K562 (cell line): ENCODE measurements around the gene PPP1R3C. TPM values are rescaled to one million over a fixed set of nuclear protein-coding genes. Genes with fewer than 3 reads are reported as not detected.

ENCODE experiments used
- ARNT ChIP-seq, 2 experiments: fragments of 450-650 bp; IDR thresholded peaks; 2 replicates each; pipeline ENCODE4 v1.6.1; 2016; ENCODE audit warnings: mild to moderate bottlenecking in 1 of 2
- BMI1 ChIP-seq: fragments of 150-350 bp; IDR thresholded peaks from 2 replicates; pipeline ENCODE4 v1.6.1; 2014; ENCODE audit warnings: low read length
- CBX2 ChIP-seq: fragments of 200-600 bp; sonication (generic); IDR thresholded peaks from one replicate; pipeline ENCODE4 v1.6.1; 2012; ENCODE audit warnings: mild to moderate bottlenecking, low read length, inconsistent platforms; ENCODE audit not compliant: insufficient read depth, poor library complexity, severe bottlenecking
- DACH1 ChIP-seq: fragments of 450-650 bp; IDR thresholded peaks from 2 replicates; pipeline ENCODE4 v1.6.1; 2018; ENCODE audit not compliant: partially characterized antibody
- E2F4 ChIP-seq: sonication (generic); formaldehyde crosslinking; IDR thresholded peaks from 2 replicates; pipeline ENCODE4 v1.8.0; 2022; ENCODE audit warnings: mild to moderate bottlenecking, low read depth, missing genetic modification reagents
- ELK1 ChIP-seq: sonication (generic); formaldehyde crosslinking; IDR thresholded peaks from 2 replicates; pipeline ENCODE4 v1.8.1; 2022; ENCODE audit warnings: missing genetic modification reagents
- ETV1 ChIP-seq: fragments of 450-650 bp; conservative IDR thresholded peaks from 2 replicates; pipeline ENCODE4 v1.6.1; 2016; ENCODE audit warnings: missing genetic modification characterization, control low read depth, low read depth, missing compliant biosample characterization
- GATAD2A ChIP-seq: fragments of 450-650 bp; IDR thresholded peaks from 2 replicates; pipeline ENCODE4 v1.6.1; 2017
- PATZ1 ChIP-seq: fragments of 250-450 bp; sonication (Bioruptor Pico); IDR thresholded peaks from 2 replicates; pipeline ENCODE4 v1.5.0; 2020; ENCODE audit warnings: mild to moderate bottlenecking, borderline replicate concordance
- SMC3 ChIP-seq: conservative IDR thresholded peaks from 2 replicates; pipeline ENCODE4 v1.6.1; 2011; ENCODE audit warnings: low read depth, low read length, improper control_type of control experiment; ENCODE audit not compliant: insufficient read depth
- ZNF134 ChIP-seq: fragments of 250-450 bp; sonication (Bioruptor Pico); conservative IDR thresholded peaks from 2 replicates; pipeline ENCODE4 v1.4.0; 2020
- ZNF561 ChIP-seq: fragments of 450-650 bp; formaldehyde crosslinking; conservative IDR thresholded peaks from 2 replicates; pipeline ENCODE4 v1.4.0; 2020; ENCODE audit warnings: mild to moderate bottlenecking, moderate library complexity
- polyA plus RNA-seq, 8 experiments: library from polyadenylated mRNA; depleted of rRNA in 4 of 8; stranded (reverse) in 5 of 8; unstranded in 3 of 8; fragments of >200 nt; fragmentation: Nextera tagmentation in 2 of 8; fragmentation: Illumina TruSeq in 1 of 8; extraction: Ambion mirVana in 2 of 8; extraction: Trizol in 1 of 8; gene quantifications; 2 replicates each; pipeline versions ENCODE4 v1.2.1 to v1.2.3, GENCODE V29; 2011 to 2014; ENCODE audit warnings: inconsistent platforms in 1 of 8, missing spikeins in 1 of 8
- total RNA-seq, 7 experiments: library from RNA; depleted of rRNA in 6 of 7; stranded (reverse); fragments of >200 nt in 6 of 7; fragmentation: Illumina TruSeq in 2 of 7; extraction: Trizol in 2 of 7; gene quantifications; 2 replicates each; pipeline versions ENCODE4 v1.2.1 to v1.2.3, GENCODE V29; 2011 to 2021; ENCODE audit warnings: low replicate concordance in 1 of 7

PPP1R3C gene
- total and polyA plus RNA-seq, 9 of the 15 experiments (the other 6 are each of a cell fraction or from before 2014, with no cell fraction given) = 0.06 to 0.24 (median 0.12) TPM; not detected in 3

- TF ChIP-seq E2F4 (CRISPR knock-in tag) (no peak), CBX2 (no peak), ARNT (IDR thresholded peaks at IDR 0.05) (no peak), DACH1 (peak; percentile 79), ELK1 (CRISPR knock-in tag) (no peak), GATAD2A (peak; percentile 74), PATZ1 (CRISPR knock-in tag) (no peak), SMC3 (no peak), ZNF134 (CRISPR knock-in tag) (no peak), ZNF561 (no peak), ETV1 (no peak), BMI1 (no peak)
These were observed 41.7 kb downstream of the PPP1R3C start (continued) for GRCh38 chr10:91590904-91591796.
